GM12891 (cell line): Measurements from ENCODE around the gene DENND5B.

ENCODE experiments used
- PAX5 ChIP-seq: IDR thresholded peaks from 2 replicates; pipeline ENCODE4 v1.6.1; 2011; ENCODE audit warnings: low read length, moderate library complexity, mild to moderate bottlenecking; ENCODE audit not compliant: insufficient read depth, severe bottlenecking
- POLR2A ChIP-seq: IDR thresholded peaks from 2 replicates; pipeline ENCODE4 v1.6.1; 2011; ENCODE audit warnings: low read depth, low read length, control low read depth
- POLR2AphosphoS5 ChIP-seq: IDR thresholded peaks from 2 replicates; pipeline ENCODE4 v1.6.1; 2011; ENCODE audit warnings: low read depth, low read length, control low read depth
- POU2F2 ChIP-seq: IDR thresholded peaks from 2 replicates; pipeline ENCODE4 v1.6.1; 2011; ENCODE audit warnings: low read depth, mild to moderate bottlenecking, control low read depth, low read length, moderate library complexity
- SPI1 ChIP-seq: IDR thresholded peaks from 2 replicates; pipeline ENCODE4 v1.6.1; 2011; ENCODE audit warnings: low read depth, low read length, control low read depth
- TAF1 ChIP-seq: IDR thresholded peaks from 2 replicates; pipeline ENCODE4 v1.6.1; 2011; ENCODE audit warnings: low read depth, low read length, control low read depth

GRCh38 chr12:31521964-31522363 is 69.0 kb downstream of the DENND5B start:
- TF ChIP-seq TAF1, result no peak
- TF ChIP-seq POLR2AphosphoS5, result no peak
- TF ChIP-seq POLR2A, result no peak
- no peak for TF ChIP-seq SPI1
- TF ChIP-seq PAX5, result no peak
- no peak for TF ChIP-seq POU2F2
